ENCODE measurements around the gene SLC17A4. TPM values are rescaled to one million over a fixed set of nuclear protein-coding genes. Genes with fewer than 3 reads are reported as not detected.

Gene SLC17A4
- total RNA-seq (2014; rRNA removed; shearing (Covaris generic)), result not detected in 2 replicates
- polyA plus RNA-seq (2014; cell fraction: nucleus; rRNA removed), result not detected in 2 replicates

DNA sequence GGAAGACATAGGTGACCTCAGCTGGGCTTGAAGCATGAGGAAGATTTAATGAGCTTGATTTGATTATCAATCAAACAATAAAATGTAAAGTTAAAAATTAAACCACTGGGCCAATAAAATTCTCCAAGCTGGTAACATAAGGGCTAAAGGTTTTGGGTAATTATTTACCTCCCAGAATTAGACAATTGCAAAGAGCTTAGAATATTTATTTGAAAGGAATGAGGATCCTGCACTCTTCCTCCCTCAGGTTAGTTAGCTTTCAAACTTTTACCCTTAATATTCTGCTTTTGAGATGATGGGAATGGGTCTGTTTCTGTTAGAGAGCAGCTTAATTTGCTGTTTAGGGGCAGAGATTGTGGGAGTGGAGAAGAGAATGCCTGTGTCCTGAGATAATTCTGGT lies at the start of gene SLC17A4:
TSS of gene SLC17A4 (plus strand) at position 208 of the 400 bp plus-strand sequence. CDS start 7,221 bp downstream, outside the sequence.
- no peak for DNase-seq (ENCODE audit: extremely low read depth, low read depth)

DNA sequence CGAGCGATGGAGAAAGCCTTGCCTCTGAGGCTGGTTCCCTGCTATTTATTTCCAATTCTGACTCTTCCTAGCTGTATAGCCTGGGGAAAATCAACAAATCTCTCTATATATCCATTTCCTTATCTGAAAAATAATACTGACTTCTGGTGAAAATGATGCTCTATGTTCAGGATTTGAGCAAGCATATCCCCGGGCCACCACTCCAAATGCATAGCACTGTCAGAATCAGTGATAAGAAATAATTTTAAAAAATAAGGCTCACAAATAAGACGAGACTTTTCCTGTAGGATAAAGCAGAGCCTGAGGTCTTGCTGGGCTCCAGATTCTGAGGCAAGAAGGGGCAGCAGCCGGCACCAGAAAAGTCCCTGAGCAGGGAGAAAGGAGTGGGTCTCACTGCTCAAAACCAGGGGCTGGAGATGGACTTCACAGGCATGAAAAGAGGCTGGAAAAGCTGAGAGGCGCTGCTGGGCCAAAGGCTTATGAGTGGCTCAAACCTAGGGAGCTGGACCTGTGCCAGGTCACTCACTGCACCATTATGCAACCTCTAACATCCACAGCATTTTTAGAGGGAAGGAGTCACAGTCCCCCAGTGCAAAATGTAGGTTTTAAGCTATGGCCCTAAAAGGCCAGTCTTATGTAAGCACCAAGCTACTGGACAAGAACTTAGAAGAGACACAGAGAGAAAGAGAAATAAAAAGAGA lies 48.1 kb upstream of the SLC17A4 start:
- no peak for DNase-seq (ENCODE audit: extremely low read depth, low read depth)

GRCh38 chr6:25709761-25710160 lies 44.8 kb upstream of the SLC17A4 start:
- no peak for DNase-seq (ENCODE audit: extremely low read depth, low read depth)

GRCh38 chr6:25710287-25710686 lies 44.3 kb upstream of the SLC17A4 start:
- no peak for DNase-seq (ENCODE audit: extremely low read depth, low read depth)

GRCh38 chr6:25713824-25714223 lies 40.7 kb upstream of the SLC17A4 start:
- DNase-seq (ENCODE audit: extremely low read depth, low read depth), result no peak

GRCh38 chr6:25714765-25715164 lies 39.8 kb upstream of the SLC17A4 start:
- DNase-seq (ENCODE audit: extremely low read depth, low read depth), result no peak

DNA sequence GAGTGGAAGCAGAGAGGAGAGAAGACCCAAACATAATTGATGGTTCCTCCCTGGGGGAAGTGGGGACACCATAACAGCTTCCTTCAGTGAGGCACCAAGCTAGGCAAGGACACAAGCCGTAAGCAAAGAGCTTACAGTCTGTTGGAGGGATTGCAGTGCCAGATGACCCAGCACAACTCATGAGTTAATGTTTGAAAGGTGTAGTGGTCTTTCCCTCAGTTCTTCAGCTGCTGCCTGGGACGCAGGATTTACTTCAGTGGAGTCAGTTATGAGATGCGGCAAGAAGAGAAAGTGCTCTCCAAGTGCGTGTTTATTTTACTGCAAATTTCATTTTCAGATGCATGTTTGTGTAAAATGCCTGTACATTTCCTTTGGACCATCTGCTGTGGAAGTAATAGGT lies 38.7 kb upstream of the SLC17A4 start:
- no peak for DNase-seq (ENCODE audit: extremely low read depth, low read depth)

DNA sequence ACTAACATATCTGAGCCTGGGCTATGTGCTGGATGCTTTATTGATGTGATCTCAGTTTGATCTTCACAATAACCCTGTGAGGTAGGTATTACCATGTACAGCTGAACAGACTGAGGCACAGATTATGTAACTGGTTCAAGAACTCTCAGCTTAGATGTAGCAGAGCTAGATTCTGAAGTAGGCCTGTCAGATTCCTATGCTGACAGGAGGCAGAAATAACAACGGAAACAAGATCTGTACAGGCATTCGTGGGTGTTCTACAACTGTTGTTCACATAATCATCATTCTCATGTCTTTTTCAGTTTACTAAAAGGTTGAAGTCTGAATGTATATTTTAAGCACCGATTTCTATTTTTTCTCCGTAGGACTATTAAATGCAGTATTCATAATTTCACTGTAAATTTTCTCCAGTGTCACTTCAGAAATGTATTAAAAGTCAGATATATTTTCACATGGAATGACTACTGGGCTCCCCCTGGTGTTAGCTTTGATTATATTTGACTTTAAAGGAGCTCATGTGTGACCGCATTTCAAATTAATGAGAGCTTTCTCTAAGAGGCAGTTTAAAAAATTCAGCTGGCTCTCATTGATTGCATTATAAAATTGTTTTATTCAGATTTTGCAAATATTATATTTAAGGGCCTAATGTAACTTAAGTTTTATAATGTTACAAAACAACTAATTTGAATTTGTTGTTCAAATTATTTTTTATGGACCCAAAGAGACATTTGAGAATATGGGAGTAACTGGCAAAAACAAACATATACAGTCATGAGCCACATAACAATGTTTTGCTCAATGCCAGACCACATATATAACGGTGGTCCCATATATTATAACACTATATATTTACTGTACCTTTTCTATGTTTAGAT lies 36.4 kb upstream of the SLC17A4 start:
- peak; percentile 7 for DNase-seq (ENCODE audit: extremely low read depth, low read depth)

DNA sequence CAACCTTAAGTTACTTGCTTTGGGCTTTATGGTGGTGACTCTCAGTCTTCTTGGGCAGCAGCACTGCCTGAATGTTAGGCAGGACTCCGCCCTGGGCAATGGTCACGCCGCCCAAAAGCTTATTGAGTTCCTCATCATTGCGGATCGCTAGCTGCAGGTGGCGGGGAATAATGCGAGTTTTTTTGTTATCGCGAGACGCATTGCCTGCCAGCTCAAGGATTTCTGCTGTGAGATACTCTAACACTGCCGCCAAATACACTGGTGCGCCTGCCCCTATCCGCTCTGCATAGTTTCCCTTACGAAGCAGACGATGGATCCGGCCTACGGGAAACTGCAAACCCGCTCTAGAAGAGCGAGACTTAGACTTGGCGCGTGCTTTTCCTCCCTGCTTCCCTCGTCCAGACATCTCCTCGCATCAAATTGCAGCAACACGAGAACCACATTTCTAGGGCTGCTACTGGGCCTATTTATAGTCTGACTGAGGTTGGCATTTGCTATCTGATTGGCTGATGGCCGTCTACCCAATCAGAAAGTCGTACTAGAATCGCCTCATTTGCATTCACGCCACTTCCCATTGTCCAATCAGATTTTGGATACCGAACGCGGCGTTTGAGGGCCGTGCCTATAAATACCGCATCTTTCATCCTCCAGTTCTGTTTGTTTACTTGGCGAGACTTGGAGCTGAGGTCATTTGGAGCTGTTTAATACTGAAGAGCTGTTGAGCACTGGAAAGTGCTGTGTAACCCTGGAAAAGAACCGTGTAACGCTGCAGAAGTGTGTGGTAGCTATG lies 28.2 kb upstream of the SLC17A4 start:
- no peak for DNase-seq (ENCODE audit: extremely low read depth, low read depth)

GRCh38 chr6:25727028-25727427 lies 27.5 kb upstream of the SLC17A4 start:
- no peak for DNase-seq (ENCODE audit: extremely low read depth, low read depth)

GRCh38 chr6:25730907-25731306 lies 23.6 kb upstream of the SLC17A4 start:
- no peak for DNase-seq (ENCODE audit: extremely low read depth, low read depth)

- no peak for DNase-seq (ENCODE audit: extremely low read depth, low read depth)
These were observed 22.8 kb upstream of the SLC17A4 start for GRCh38 chr6:25731721-25732120.

DNA sequence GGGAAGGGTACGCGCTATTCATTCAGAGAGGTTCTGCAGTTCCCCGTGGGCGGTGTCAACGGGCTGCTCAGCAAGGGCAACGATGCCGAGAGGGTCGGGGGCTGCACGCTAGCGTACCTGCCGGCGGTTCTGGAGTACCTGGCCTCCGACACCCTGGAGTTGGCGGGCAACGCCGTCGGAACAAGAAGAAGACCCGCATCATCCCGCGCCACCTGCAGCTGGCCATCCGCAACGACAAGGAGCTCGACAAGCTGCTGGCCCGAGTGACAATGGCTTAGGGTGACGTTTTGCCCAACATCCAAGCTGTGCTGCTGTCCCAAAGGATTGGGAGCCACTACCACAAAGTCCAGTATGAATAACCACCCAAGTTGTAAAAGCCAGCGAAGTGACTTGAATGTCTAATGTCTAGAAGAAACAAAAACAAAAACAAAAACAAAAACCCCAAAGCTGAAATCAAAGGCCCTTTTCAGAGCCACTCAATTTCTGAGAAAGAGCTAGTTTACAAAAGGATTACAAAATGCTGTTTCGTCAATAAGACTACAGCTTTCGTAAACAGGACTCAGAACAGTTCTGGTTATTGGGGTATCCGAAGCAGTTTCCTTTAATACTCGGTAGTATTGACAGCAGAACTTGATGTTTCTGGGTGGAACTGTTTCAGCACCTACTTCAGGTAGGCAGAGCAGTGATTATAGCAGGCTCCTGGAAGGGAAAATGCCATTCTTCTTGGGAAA lies 21.9 kb upstream of the SLC17A4 start:
- DNase-seq (ENCODE audit: extremely low read depth, low read depth), result no peak

DNA sequence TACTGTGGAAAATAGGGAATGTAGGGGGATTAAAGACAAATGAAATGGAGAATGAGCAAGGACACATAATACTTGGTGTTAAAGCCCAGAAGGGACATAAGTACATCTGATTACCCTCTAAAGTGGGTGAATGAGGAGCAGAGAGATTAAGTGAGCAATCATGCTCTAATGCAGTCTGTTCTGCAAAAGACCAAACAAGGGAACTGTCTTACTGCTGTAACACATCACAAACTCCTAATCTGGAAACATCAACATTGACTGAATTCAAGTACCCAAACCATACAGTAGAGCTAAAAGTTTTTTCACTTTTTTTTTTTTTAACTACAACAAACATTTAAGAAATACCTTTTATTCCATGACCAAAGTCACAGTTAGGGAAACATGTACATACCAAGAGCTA lies 19.3 kb upstream of the SLC17A4 start:
- DNase-seq (ENCODE audit: extremely low read depth, low read depth), result no peak

- no peak for DNase-seq (ENCODE audit: extremely low read depth, low read depth)
These were observed 10.7 kb upstream of the SLC17A4 start for GRCh38 chr6:25743868-25744267.

DNA sequence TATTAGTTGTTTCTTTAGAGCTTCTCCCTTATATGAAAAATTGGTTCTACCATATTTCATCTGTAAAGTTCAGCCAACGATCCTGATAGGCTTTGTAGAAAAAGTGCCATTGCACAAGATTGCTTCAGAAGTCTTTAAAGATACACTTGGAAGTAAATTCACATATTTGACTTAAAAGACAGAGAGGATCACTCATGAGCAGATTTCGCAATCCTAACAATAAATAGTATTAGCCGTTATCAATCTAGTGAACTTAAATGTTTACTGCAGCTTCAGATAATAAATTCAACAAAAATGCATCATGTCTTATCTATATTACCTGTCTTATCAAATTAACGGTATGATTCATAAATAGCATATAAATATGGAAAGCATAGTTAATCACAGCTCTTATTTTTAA lies 8.7 kb upstream of the SLC17A4 start:
- no peak for DNase-seq (ENCODE audit: extremely low read depth, low read depth)

DNA sequence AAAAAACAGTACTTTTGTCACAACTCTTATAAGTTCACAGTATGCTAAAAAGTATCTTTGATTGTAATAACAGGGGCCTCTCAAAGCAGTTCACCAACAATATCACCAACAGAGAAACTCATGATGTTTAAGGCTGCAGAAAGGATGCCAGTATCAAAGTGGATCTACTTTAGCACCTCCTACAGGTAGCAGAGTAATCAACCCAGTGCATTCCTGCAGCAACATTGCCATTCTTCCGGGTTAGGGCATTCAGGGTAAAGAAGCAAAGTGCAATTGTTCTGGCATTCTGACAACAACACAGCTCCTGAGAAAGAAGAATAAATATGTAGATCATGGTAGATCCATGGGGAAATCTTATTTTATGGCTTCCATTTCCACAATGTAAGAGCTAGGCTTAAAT lies 7.6 kb upstream of the SLC17A4 start:
- no peak for DNase-seq (ENCODE audit: extremely low read depth, low read depth)

DNA sequence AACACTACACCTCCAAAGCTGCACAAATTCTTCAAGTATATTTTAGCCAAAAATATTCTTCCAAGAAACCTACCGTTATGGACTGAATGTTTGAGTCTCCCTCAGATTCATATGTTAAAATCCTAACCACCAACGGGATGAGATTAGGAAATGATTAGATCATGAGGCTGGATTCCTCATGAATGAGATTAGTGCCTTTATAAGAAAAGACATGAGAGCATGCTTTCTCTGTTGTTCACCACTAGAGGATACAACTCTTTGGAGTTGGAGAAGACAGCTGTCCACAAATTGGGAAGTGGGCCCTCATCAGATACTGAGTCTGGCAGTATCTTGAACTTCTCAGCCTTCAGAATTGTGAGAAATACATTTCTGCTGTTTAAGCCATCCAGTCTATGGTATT lies 7.1 kb upstream of the SLC17A4 start:
- DNase-seq (ENCODE audit: extremely low read depth, low read depth), result no peak

GRCh38 chr6:25748049-25748448 lies 6.5 kb upstream of the SLC17A4 start:
- no peak for DNase-seq (ENCODE audit: extremely low read depth, low read depth)

Data from NCI-H460 (cell line).